Measurements from ENCODE around the gene RRAGC.
A peak's percentile ranks its signal among the peaks of the same experiment; 100 is the strongest.
"Not testable (repeated sequence)": the region's sequence is repeated elsewhere in the genome, so short reads cannot be mapped to it uniquely, and the experiment has no call there.

The RRAGC gene

GRCh38 chr1:38852780-38853179 is 6.8 kb downstream of the RRAGC start:
- no peak for DNase-seq

- no peak for DNase-seq
Observed at GRCh38 chr1:38848071-38848470, 11.5 kb downstream of the RRAGC start.

GRCh38 chr1:38846210-38846609 is 13.4 kb downstream of the RRAGC start:
- DNase-seq = no peak

GRCh38 chr1:38845088-38845487 is 14.5 kb downstream of the RRAGC start:
- DNase-seq = not testable (repeated sequence)

GRCh38 chr1:38840281-38840680 is 19.3 kb downstream of the RRAGC start:
- DNase-seq = no peak

- no peak for DNase-seq
Observed at GRCh38 chr1:38839363-38839762, 20.2 kb downstream of the RRAGC start.

GRCh38 chr1:38836316-38836715 is 23.3 kb downstream of the RRAGC start:
- DNase-seq = not testable (repeated sequence)

- peak; percentile 26 for DNase-seq
Observed at GRCh38 chr1:38834937-38835827, 24.4 kb downstream of the RRAGC start.

GRCh38 chr1:38834221-38834782 is 25.3 kb downstream of the RRAGC start:
- DNase-seq = no peak

GRCh38 chr1:38833146-38833545 is 26.4 kb downstream of the RRAGC start:
- DNase-seq = no peak

- no peak for DNase-seq
Observed at GRCh38 chr1:38832370-38832734, 27.2 kb downstream of the RRAGC start.

- no peak for DNase-seq
Observed at GRCh38 chr1:38831731-38832369, 27.7 kb downstream of the RRAGC start.

GRCh38 chr1:38829368-38829767 is 30.2 kb downstream of the RRAGC start:
- DNase-seq = no peak

GRCh38 chr1:38827318-38827717 is 32.3 kb downstream of the RRAGC start:
- no peak for DNase-seq

- DNase-seq = no peak
Observed at GRCh38 chr1:38826886-38827285, 32.7 kb downstream of the RRAGC start.

GRCh38 chr1:38826262-38826661 is 33.3 kb downstream of the RRAGC start:
- no peak for DNase-seq

- DNase-seq = no peak
Observed at GRCh38 chr1:38820860-38821259, 38.7 kb downstream of the RRAGC start.

GRCh38 chr1:38819516-38819915 is 40.1 kb downstream of the RRAGC start:
- DNase-seq = no peak

- DNase-seq = no peak
Observed at GRCh38 chr1:38819040-38819439, 40.5 kb downstream of the RRAGC start.

- peak; percentile 61 for DNase-seq
Observed at GRCh38 chr1:38818175-38818976, 41.2 kb downstream of the RRAGC start.

- DNase-seq = no peak
Observed at GRCh38 chr1:38817267-38818174, 42.1 kb downstream of the RRAGC start.
